ENCODE results near the gene SETDB2.

GRCh38 chr13:49448753-49449152, 4.7 kb downstream of the SETDB2 start:
- TF ChIP-seq CTCF (conservative IDR thresholded peaks at IDR 0.05; ENCODE audit: low read depth, low read length) (no peak), POLR2A (IDR thresholded peaks at IDR 0.05; ENCODE audit: low read depth, low read length) (no peak), SMC3 (IDR thresholded peaks at IDR 0.05; ENCODE audit: low read depth, low read length) (no peak), ELK1 (IDR thresholded peaks at IDR 0.05; ENCODE audit: borderline replicate concordance, low read depth, low read length) (no peak), RAD21 (IDR thresholded peaks at IDR 0.05; ENCODE audit: low read length) (no peak), USF2 (IDR thresholded peaks at IDR 0.05; ENCODE audit: low read depth, low read length) (no peak), NFE2L2 (IDR thresholded peaks at IDR 0.05; ENCODE audit: low read depth, low read length) (no peak), CEBPB (IDR thresholded peaks at IDR 0.05; ENCODE audit: low read depth, low read length) (no peak)

Measured in IMR-90 (cell line).